BJ (cell line): ENCODE data around the gene C11orf24. TPM values are rescaled to one million over a fixed set of nuclear protein-coding genes. Genes with fewer than 3 reads are reported as not detected.

Experiments
- CTCF ChIA-PET: fragments of 350-600 bp; formaldehyde crosslinking; extraction: SDS; loops from one replicate; lab custom pipeline; 2021; ENCODE audit warnings: antibody characterized with exemption, inconsistent platforms; lab: Yijun Ruan, JAX
- POLR2A ChIA-PET: fragments of 300-600 bp; sonication (Branson Sonifier 250); formaldehyde crosslinking; extraction: SDS; loops from one replicate; lab custom pipeline; 2021; ENCODE audit warnings: antibody characterized with exemption; lab: Charles Lee
- DNase-seq: peaks from one replicate; pipeline ENCODE4 v3.0.0-alpha.2; 2011; ENCODE audit warnings: low read depth
- H3K27me3 ChIP-seq: 2 replicates; pipeline ENCODE4 v1.6.0; 2011; ENCODE audit warnings: low read length; ENCODE audit not compliant: control insufficient read depth, insufficient read depth
- H3K36me3 ChIP-seq: 2 replicates; pipeline ENCODE4 v1.5.1; 2011; ENCODE audit warnings: low read length; ENCODE audit not compliant: control insufficient read depth, insufficient read depth
- H3K4me3 ChIP-seq: 2 replicates; pipeline ENCODE4 v1.5.1; 2011; ENCODE audit warnings: low read depth, mild to moderate bottlenecking, control low read depth, low read length
- polyA plus RNA-seq: library from polyadenylated mRNA; depleted of rRNA; stranded (reverse); fragments of >200 nt; gene quantifications from 2 replicates; pipeline ENCODE4 v1.2.3, GENCODE V29; 2011
- TF ChIP-seq, protein P1 (sequence below): IDR thresholded peaks from 2 replicates; pipeline ENCODE4 v1.5.1; 2011; ENCODE audit warnings: low read depth, mild to moderate bottlenecking, control low read depth, inconsistent platforms, low read length, moderate library complexity; ENCODE audit not compliant: insufficient read depth

The C11orf24 gene
- polyA plus RNA-seq, 1 experiment: 97.3 TPM

DNA sequence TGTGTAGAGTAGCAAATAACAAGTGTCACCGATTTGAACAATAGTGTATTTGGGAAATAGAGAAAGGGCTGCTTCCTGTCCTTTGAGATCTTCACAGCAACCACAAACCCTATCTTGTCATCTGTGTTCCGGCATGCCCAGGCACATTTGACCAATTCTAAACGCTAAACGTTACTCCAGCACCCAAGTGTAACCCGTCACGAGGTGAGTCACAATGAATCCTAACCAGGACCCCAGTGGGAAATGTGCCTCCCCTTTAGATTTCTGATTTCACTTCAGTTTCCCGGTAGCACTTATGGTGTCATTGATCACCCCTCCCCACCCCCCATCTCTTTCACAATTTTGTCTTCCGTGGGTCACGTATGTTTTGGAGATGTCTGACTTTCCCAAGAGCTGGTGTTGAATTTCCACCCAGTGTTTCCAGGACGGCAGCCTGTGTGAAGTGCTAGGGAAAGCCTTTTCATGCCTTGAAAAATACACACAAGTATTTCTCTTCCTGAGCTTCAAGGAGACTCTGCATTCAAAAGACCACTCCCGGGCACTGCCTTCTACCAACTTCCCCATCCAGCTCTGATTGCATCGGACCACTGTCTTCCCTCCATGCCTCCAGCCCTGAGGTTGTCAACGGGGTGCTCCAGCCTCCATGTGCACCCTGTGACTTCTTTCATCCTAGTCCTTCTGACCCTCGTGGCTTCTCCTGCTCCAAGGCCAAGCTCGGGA lies 10.5 kb upstream of the C11orf24 start:
- no peak overlapping the region for H3K4me3 ChIP-seq
- CTCF ChIA-PET: no interaction called here
- no peaks in the 10 kb centered on the region for H3K36me3 ChIP-seq
- DNase-seq: no peak
- POLR2A ChIA-PET: no interaction called here
- TF ChIP-seq, protein P1, sequence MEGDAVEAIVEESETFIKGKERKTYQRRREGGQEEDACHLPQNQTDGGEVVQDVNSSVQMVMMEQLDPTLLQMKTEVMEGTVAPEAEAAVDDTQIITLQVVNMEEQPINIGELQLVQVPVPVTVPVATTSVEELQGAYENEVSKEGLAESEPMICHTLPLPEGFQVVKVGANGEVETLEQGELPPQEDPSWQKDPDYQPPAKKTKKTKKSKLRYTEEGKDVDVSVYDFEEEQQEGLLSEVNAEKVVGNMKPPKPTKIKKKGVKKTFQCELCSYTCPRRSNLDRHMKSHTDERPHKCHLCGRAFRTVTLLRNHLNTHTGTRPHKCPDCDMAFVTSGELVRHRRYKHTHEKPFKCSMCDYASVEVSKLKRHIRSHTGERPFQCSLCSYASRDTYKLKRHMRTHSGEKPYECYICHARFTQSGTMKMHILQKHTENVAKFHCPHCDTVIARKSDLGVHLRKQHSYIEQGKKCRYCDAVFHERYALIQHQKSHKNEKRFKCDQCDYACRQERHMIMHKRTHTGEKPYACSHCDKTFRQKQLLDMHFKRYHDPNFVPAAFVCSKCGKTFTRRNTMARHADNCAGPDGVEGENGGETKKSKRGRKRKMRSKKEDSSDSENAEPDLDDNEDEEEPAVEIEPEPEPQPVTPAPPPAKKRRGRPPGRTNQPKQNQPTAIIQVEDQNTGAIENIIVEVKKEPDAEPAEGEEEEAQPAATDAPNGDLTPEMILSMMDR: no peak
- H3K27me3 ChIP-seq: no peaks in the 10 kb centered on the region

DNA sequence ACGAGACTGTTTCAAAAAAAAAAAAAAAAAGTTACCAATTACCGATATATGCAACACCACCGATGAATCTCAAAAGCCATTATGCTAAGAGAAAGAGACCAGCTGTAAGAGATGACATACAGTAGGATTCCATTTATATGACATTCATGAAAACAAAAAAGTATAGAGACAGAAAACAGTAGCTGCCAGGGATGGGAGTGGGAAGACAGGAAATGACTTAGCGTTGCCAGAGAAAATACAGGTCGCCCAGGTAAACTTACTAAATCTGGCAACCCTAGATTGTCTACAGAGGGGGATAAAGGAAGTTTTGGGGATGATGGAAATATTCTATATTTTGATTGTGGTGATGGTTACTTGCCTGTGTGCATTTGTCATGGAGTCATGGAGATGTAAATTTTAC lies 7.9 kb upstream of the C11orf24 start:
- H3K36me3 ChIP-seq: no peaks in the 10 kb centered on the region
- CTCF ChIA-PET: interaction anchor here (0.6 to 1.1 kb wide), 3 partner anchors 17 to 240 kb away, joined by 3 to 4 read pairs (median 3); no protein-coding TSS in a partner anchor
- POLR2A ChIA-PET: no interaction called here

DNA sequence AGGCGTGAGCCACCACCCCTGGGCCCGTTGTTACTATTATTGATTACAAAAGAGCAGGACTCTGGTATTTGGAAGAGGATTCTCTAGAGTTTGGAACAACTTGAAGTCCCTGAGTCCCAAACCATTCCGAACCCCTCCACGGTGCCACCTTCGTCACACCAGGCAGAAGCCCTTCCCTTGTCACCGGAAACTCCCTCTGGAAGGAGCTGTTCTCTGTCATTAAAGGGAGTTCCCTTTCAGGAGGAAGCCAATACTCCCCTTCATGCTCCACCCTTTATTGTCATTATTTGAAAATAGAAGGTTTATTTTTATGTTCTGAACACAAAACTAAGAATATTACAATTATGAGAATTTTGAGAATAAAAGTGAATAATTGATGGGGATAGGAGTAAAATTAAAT lies 5.1 kb upstream of the C11orf24 start:
- ChIA-PET POLR2A (no interaction called here), CTCF (no interaction called here)
- DNase-seq: no peak
- no peaks in the 10 kb centered on the region for H3K36me3 ChIP-seq
- H3K27me3 ChIP-seq: no peaks in the 10 kb centered on the region
- TF ChIP-seq, protein P1: no peak
- H3K4me3 ChIP-seq: no peak overlapping the region

More for the DNA sequence above, 7.9 kb upstream of the C11orf24 start:
- Histone ChIP-seq H3K27me3 (no peaks in the 10 kb centered on the region), H3K4me3 (no peak overlapping the region)
- TF ChIP-seq, protein P1: no peak
- DNase-seq: no peak

DNA sequence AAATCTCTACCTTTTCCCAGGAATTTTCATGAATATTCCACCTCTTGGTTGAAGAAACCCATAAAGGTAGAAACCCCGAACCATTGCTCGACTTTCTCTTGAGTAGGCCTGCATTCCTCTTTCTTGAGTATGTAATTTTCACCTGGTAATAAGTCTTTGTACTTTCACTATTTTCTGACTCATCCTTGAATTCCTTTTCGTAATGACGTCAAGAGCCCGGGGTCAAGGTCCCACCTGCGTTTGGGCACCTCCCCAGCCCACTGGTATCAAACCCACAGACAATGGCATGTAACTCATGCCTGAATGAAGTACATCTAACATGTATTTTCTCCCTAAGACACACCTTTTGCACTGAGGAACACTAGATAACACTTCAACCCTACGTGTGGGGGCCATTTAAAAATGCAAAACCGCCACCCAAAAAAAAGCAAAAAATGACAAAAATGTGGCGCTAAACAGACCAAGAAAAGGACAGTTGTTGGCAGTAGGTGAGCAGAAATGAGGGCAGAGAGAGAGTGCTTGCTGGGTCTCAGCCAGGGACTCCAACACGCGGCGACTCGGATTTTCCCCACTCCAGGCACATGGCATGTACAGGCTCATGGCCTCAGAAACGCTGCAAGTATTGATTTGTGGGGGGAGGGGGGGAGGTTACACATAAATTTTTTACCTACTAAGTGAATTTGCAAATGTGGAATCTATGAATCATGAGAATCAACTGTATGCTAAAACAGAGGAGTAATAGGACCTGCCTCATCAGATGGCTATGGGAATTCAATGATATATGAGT lies 4.1 kb upstream of the C11orf24 start:
- H3K4me3 ChIP-seq: no peak overlapping the region
- no peak for DNase-seq
- ChIA-PET CTCF (no interaction called here), POLR2A (no interaction called here)
- H3K36me3 ChIP-seq: no peaks in the 10 kb centered on the region
- TF ChIP-seq, protein P1: no peak
- H3K27me3 ChIP-seq: no peaks in the 10 kb centered on the region

DNA sequence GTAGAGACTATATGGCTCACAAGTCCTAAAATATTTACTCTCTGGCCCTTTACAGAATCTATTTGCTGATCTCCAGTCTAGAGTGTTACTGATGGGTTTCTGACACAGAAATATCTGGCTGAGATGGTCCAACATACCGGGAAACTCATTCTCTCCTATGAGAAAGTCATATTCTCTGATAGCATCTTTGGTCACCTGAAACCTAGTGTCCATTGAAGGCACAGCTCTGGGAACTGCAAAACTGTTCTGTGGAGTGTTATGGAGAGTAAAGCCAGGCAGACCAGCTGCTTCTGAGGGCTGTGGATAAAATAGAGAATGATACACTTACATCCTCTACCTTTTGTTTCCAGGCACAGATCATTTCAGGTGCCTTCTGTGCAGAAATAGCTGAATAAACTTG lies 2.5 kb upstream of the C11orf24 start:
- CTCF ChIA-PET: interaction anchor here (1.7 kb wide), 1 partner anchor 17 kb away, joined by 5 read pairs; no protein-coding TSS in a partner anchor

More for the DNA sequence above, 2.5 kb upstream of the C11orf24 start:
- Histone ChIP-seq H3K36me3 (no peaks in the 10 kb centered on the region), H3K4me3 (no peak overlapping the region), H3K27me3 (no peaks in the 10 kb centered on the region)
- POLR2A ChIA-PET: no interaction called here
- no peak for DNase-seq
- TF ChIP-seq, protein P1: no peak
